H1 (cell line): ENCODE measurements around the gene FLNA. TPM values are rescaled to one million over a fixed set of nuclear protein-coding genes. Genes with fewer than 3 reads are reported as not detected.

Source experiments
- CHD7 ChIP-seq: fragments of 300-600 bp; sonication (generic); IDR thresholded peaks from 2 replicates; pipeline ENCODE4 v1.7.1; 2012; ENCODE audit warnings: low read length, moderate library complexity, mild to moderate bottlenecking, inconsistent platforms; ENCODE audit not compliant: insufficient replicate concordance
- RAD21 ChIP-seq, 2 experiments: IDR thresholded peaks in 1 of 2; conservative IDR thresholded peaks in 1 of 2; 2 replicates each; pipeline ENCODE4 v1.6.1; 2011; ENCODE audit warnings: low read depth in 2 of 2, low read length in 2 of 2, improper control_type of control experiment in 1 of 2, inconsistent platforms in 1 of 2, mild to moderate bottlenecking in 1 of 2, moderate library complexity in 1 of 2
- RBBP5 ChIP-seq: IDR thresholded peaks from 2 replicates; pipeline ENCODE4 v1.7.1; 2012; ENCODE audit warnings: low read depth, mild to moderate bottlenecking, inconsistent platforms, low read length, moderate library complexity, borderline replicate concordance
- polyA plus RNA-seq, 7 experiments: library from polyadenylated mRNA; depleted of rRNA in 3 of 7; stranded (reverse) in 5 of 7; unstranded in 2 of 7; fragments of >200 nt in 5 of 7; fragments of 200-250 nt in 2 of 7; gene quantifications; 1 replicate in 5 of 7; 2 replicates in 1 of 7; 4 replicates in 1 of 7; pipeline versions ENCODE4 v1.2.1 to v1.2.3, GENCODE V29; 2011 to 2013; ENCODE audit warnings: missing spikeins in 2 of 7, mixed read lengths in 2 of 7
- total RNA-seq: library from RNA; stranded (reverse); fragmentation: NEBNext Ultra II Directional; extraction: Animal tissue kit (Norgen Biotek cat#: 25700); gene quantifications from 2 replicates; pipeline ENCODE4 v1.2.1, GENCODE V29; 2021

The FLNA gene
- total and polyA plus RNA-seq, 2 of the 8 experiments (the other 6 are each of a cell fraction or from before 2014, with no cell fraction given), result 315 to 925 TPM

GRCh38 chrX:154376774-154377173 is 2.3 kb upstream of the FLNA start (continued):
- TF ChIP-seq CHD7 (no peak), RBBP5 (no peak), RAD21 (IDR thresholded peaks at IDR 0.05 in 1 of 2, conservative IDR thresholded peaks at IDR 0.05 in 1 of 2; ENCODE audit: low read depth in 2 of 2, low read length in 2 of 2) (no peak)
